K562 (cell line): ENCODE measurements around the gene CCDC54. TPM values are rescaled to one million over a fixed set of nuclear protein-coding genes. Genes with fewer than 3 reads are reported as not detected.

Experiments used
- ATAC-seq: fragments of 200-7000 bp; cut with Tn5 transposase; 3 replicates; pipeline ENCODE4 v1.9.1; 2020; ENCODE audit warnings: moderate library complexity
- BruUV-seq: library from RNA; stranded (reverse); fragments of 400-500 nt; replicated peaks from 2 replicates; lab custom pipeline; 2021; lab: Mats Ljungman, UMichigan
- CTCF ChIA-PET: fragments of 300-600 bp; formaldehyde crosslinking; extraction: SDS; loops from one replicate; lab custom pipeline; 2021; ENCODE audit warnings: low intra/inter-chr PET ratio; lab: Yijun Ruan, JAX
- POLR2A ChIA-PET: fragments of 300-600, 350-650 bp; sonication (Branson Sonifier 250); formaldehyde crosslinking; extraction: SDS; loops from one replicate; lab custom pipeline; 2021; ENCODE audit warnings: antibody characterized with exemption, inconsistent platforms; lab: Yijun Ruan, JAX
- DNase-seq, 4 experiments: peaks; one replicate each; pipeline versions ENCODE4 v3.0.0 to v3.0.0-alpha.2; 2011 to 2018; ENCODE audit warnings: low spot score in 3 of 4, mixed read lengths in 3 of 4; ENCODE audit errors: extremely low read depth in 1 of 4
- FAIRE-seq: peaks from 2 replicates; lab custom pipeline; 2011; peaks lifted over from hg19 to GRCh38; lab: Jason Lieb, UNC
- H2AFZ ChIP-seq: 2 replicates; pipeline ENCODE4 v1.6.0; 2011; ENCODE audit warnings: low read depth, low read length, control low read depth, inconsistent platforms
- H3K27ac ChIP-seq: fragments of 200-600 bp; 3 replicates; pipeline ENCODE4 v1.8.0; 2011; ENCODE audit warnings: low read depth, mild to moderate bottlenecking, control low read depth, inconsistent platforms, low read length, moderate library complexity, mixed read lengths; ENCODE audit errors: extremely low read depth
- H3K27me3 ChIP-seq, 2 experiments: fragments of 300-600 bp in 1 of 2; 2 replicates in 1 of 2; 3 replicates in 1 of 2; pipeline versions ENCODE4 v1.6.0 to v1.8.0; 2011; ENCODE audit warnings: inconsistent platforms in 2 of 2, low read length in 2 of 2, mild to moderate bottlenecking in 1 of 2, mixed read lengths in 1 of 2, moderate library complexity in 1 of 2; ENCODE audit not compliant: control insufficient read depth in 2 of 2, insufficient read depth in 2 of 2
- H3K36me3 ChIP-seq: fragments of 300-600 bp; 3 replicates; pipeline ENCODE4 v1.8.0; 2011; ENCODE audit warnings: mild to moderate bottlenecking, low read length, inconsistent platforms; ENCODE audit not compliant: control insufficient read depth, insufficient read depth
- H3K4me1 ChIP-seq, 2 experiments: fragments of 200-600 bp in 1 of 2; replicated peaks in 1 of 2; 2 replicates in 1 of 2; 3 replicates in 1 of 2; pipeline versions ENCODE4 v1.5.1 to v1.8.0; 2011; ENCODE audit warnings: inconsistent platforms in 2 of 2, low read length in 2 of 2, mild to moderate bottlenecking in 1 of 2, mixed read lengths in 1 of 2, moderate library complexity in 1 of 2; ENCODE audit not compliant: control insufficient read depth in 2 of 2, insufficient read depth in 2 of 2
- H3K4me2 ChIP-seq: 2 replicates; pipeline ENCODE4 v1.6.1; 2011; ENCODE audit warnings: low read length, control low read depth, inconsistent platforms, mixed read lengths; ENCODE audit not compliant: insufficient read depth
- H3K4me3 ChIP-seq: fragments of 200-600 bp; sonication (generic), shearing (Covaris generic); 2 replicates; pipeline ENCODE4 v1.5.1; 2016; ENCODE audit warnings: control low read depth, inconsistent platforms
- H3K79me2 ChIP-seq: fragments of 200-600 bp; 3 replicates; pipeline ENCODE4 v1.8.0; 2011; ENCODE audit warnings: low read length, inconsistent platforms; ENCODE audit not compliant: control insufficient read depth, insufficient read depth
- H3K9ac ChIP-seq, 2 experiments: 2 replicates each; pipeline versions ENCODE4 v1.6.0 to v1.6.1; 2011; ENCODE audit warnings: low read depth in 2 of 2, low read length in 2 of 2, control low read depth in 1 of 2, inconsistent platforms in 1 of 2, mild to moderate bottlenecking in 1 of 2, mixed read lengths in 1 of 2; ENCODE audit not compliant: insufficient read depth in 1 of 2
- H3K9me1 ChIP-seq: one replicate; pipeline ENCODE4 v1.6.0; 2011; ENCODE audit warnings: inconsistent platforms, mild to moderate bottlenecking, low read length, moderate library complexity; ENCODE audit not compliant: control insufficient read depth, insufficient read depth
- H3K9me3 ChIP-seq: replicated peaks from 2 replicates; pipeline ENCODE4 v1.5.1; 2011; ENCODE audit warnings: low read depth, low read length, inconsistent platforms; ENCODE audit not compliant: control insufficient read depth, insufficient read depth
- H4K20me1 ChIP-seq: replicated peaks from 2 replicates; pipeline ENCODE4 v1.6.1; 2011; ENCODE audit warnings: low read length, inconsistent platforms, mixed read lengths; ENCODE audit not compliant: control insufficient read depth, insufficient read depth
- KDM5B ChIP-seq: fragments of 200-600 bp; sonication (generic); IDR thresholded peaks from 2 replicates; pipeline ENCODE4 v1.6.1; 2012; ENCODE audit warnings: low read depth, mild to moderate bottlenecking, moderate library complexity, low read length, control low read depth, inconsistent platforms; ENCODE audit not compliant: insufficient replicate concordance
- MAFG ChIP-seq: fragments of 450-650 bp; conservative IDR thresholded peaks from 2 replicates; pipeline ENCODE4 v1.6.1; 2016; ENCODE audit warnings: missing genetic modification characterization, missing compliant biosample characterization
- PBX2 ChIP-seq, 2 experiments: IDR thresholded peaks in 1 of 2; conservative IDR thresholded peaks in 1 of 2; 2 replicates each; pipeline ENCODE4 v1.6.1; 2016; ENCODE audit warnings: low read depth in 2 of 2, mild to moderate bottlenecking in 1 of 2, missing compliant biosample characterization in 1 of 2, missing genetic modification characterization in 1 of 2, moderate library complexity in 1 of 2
- RAD21 ChIP-seq, 2 experiments: fragments of 250-450 bp in 1 of 2; fragments of 450-650 bp in 1 of 2; sonication (Bioruptor Pico) in 1 of 2; formaldehyde crosslinking in 1 of 2; IDR thresholded peaks in 1 of 2; conservative IDR thresholded peaks in 1 of 2; 2 replicates each; pipeline versions ENCODE4 v1.4.0 to v1.8.0; 2020 to 2022; ENCODE audit warnings: mild to moderate bottlenecking in 2 of 2, moderate library complexity in 1 of 2
- SMAD1 ChIP-seq: fragments of 150-350 bp; IDR thresholded peaks from 2 replicates; pipeline ENCODE4 v1.6.1; 2014; ENCODE audit warnings: low read length, low read depth; ENCODE audit not compliant: partially characterized antibody
- SMARCA5 ChIP-seq: fragments of 450-650 bp; IDR thresholded peaks from 2 replicates; pipeline ENCODE4 v1.6.1; 2016
- ZKSCAN3 ChIP-seq: fragments of 250-450 bp; sonication (Bioruptor Pico); IDR thresholded peaks from 2 replicates; pipeline ENCODE4 v1.4.0; 2020
- ZNF121 ChIP-seq: sonication (generic); formaldehyde crosslinking; conservative IDR thresholded peaks from 2 replicates; pipeline ENCODE4 v1.8.0; 2022; ENCODE audit warnings: missing genetic modification reagents
- ZNF274 ChIP-seq: IDR thresholded peaks from 2 replicates; pipeline ENCODE4 v1.6.1; 2011; ENCODE audit warnings: low read depth, mild to moderate bottlenecking, low read length, moderate library complexity, borderline replicate concordance
- ZNF75A ChIP-seq: fragments of 450-650 bp; formaldehyde crosslinking; IDR thresholded peaks from 2 replicates; pipeline ENCODE4 v1.4.0; 2020; ENCODE audit warnings: mild to moderate bottlenecking
- WGBS: fragments of 100-300 bp; shearing (Covaris generic); methylation state at CpG from one replicate; pipeline ENCODE4 v1.1.6; 2016; ENCODE audit warnings: low coverage, mixed read lengths; ENCODE audit not compliant: insufficient coverage; ENCODE audit errors: missing lambda C conversion rate; 5-methylcytosine and 5-hydroxymethylcytosine counted together
- in situ Hi-C: fragments of 300-500 bp; cut with MboI; formaldehyde crosslinking; loops from 4 replicates; pipeline ENCODE4 v1.15.0; 2018; ENCODE audit warnings: inconsistent platforms, mixed read lengths
- intact Hi-C: fragments of 100-400 bp; cut with micrococcal nuclease; formaldehyde crosslinking; loops from 2 replicates; pipeline ENCODE4 v1.14.2; 2022
- polyA plus RNA-seq, 8 experiments: library from polyadenylated mRNA; depleted of rRNA in 4 of 8; stranded (reverse) in 5 of 8; unstranded in 3 of 8; fragments of >200 nt; fragmentation: Nextera tagmentation in 2 of 8; fragmentation: Illumina TruSeq in 1 of 8; extraction: Ambion mirVana in 2 of 8; extraction: Trizol in 1 of 8; gene quantifications; 2 replicates each; pipeline versions ENCODE4 v1.2.1 to v1.2.3, GENCODE V29; 2011 to 2014; ENCODE audit warnings: inconsistent platforms in 1 of 8, missing spikeins in 1 of 8
- total RNA-seq, 7 experiments: library from RNA; depleted of rRNA in 6 of 7; stranded (reverse); fragments of >200 nt in 6 of 7; fragmentation: Illumina TruSeq in 2 of 7; extraction: Trizol in 2 of 7; gene quantifications; 2 replicates each; pipeline versions ENCODE4 v1.2.1 to v1.2.3, GENCODE V29; 2011 to 2021; ENCODE audit warnings: low replicate concordance in 1 of 7
- TF ChIP-seq, protein P1 (sequence below), 2 experiments: fragments of 450-650 bp; IDR thresholded peaks; 2 replicates each; pipeline ENCODE4 v1.6.1; 2016; ENCODE audit warnings: mild to moderate bottlenecking in 2 of 2, borderline replicate concordance in 1 of 2, low read depth in 1 of 2, moderate library complexity in 1 of 2

Gene CCDC54
- total and polyA plus RNA-seq, 9 of the 15 experiments (the other 6 are each of a cell fraction or from before 2014, with no cell fraction given): not detected

DNA sequence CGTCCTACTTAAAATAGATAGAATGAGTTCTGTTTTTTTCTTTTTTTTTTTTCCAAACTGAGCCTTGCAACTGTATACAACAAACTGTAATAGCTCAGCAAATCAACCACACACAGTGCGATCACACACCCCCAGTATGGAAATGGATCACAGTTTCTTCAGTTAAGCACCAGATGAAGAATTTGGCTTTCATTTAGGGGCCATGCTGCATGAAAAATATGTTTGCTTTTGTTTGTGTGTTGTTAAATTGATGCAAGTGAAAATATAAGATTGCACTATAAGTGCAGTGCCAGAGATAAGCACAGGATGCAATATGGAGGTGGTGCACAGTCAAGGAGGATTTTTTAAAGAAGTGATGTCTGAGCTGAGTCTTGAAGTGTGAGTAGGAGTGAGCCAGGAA is 17.8 kb downstream of the CCDC54 start:
- H3K9me3 ChIP-seq: no peaks in the 10 kb centered on the region
- H3K4me1 ChIP-seq: no peaks in the 10 kb centered on the region
- H3K9ac ChIP-seq: no peak overlapping the region
- FAIRE-seq (no peak), DNase-seq (no peak), ATAC-seq (no peak)
- ChIA-PET POLR2A (no interaction called here), CTCF (no interaction called here)
- H4K20me1 ChIP-seq: no peaks in the 10 kb centered on the region
- H3K27me3 ChIP-seq: no peaks in the 10 kb centered on the region
- H3K27ac ChIP-seq: no peak overlapping the region
- 6% methylated on average over 2 of the region's 2 CpGs for WGBS
- H3K4me3 ChIP-seq: no peak overlapping the region
- no peaks in the 10 kb centered on the region for H3K79me2 ChIP-seq
- H3K36me3 ChIP-seq: no peaks in the 10 kb centered on the region
- no TSS peak for BruUV-seq
- intact Hi-C loops (no loop called here), in situ Hi-C loops (no loop called here)
- H2AFZ ChIP-seq: no peak overlapping the region
- H3K9me1 ChIP-seq: no peaks in the 10 kb centered on the region
- H3K4me2 ChIP-seq: no peak overlapping the region
- TF ChIP-seq ZKSCAN3 (CRISPR knock-in tag) (no peak), KDM5B (no peak), SMAD1 (no peak), SMARCA5 (no peak), PBX2 (CRISPR knock-in tag; IDR thresholded peaks at IDR 0.05; ENCODE audit: low read depth) (no peak), PBX2 (tag; conservative IDR thresholded peaks at IDR 0.05; ENCODE audit: low read depth) (no peak), RAD21 (CRISPR knock-in tag; conservative IDR thresholded peaks at IDR 0.05 in 1 of 2, IDR thresholded peaks at IDR 0.05 in 1 of 2) (no peak), MAFG (no peak), ZNF75A (CRISPR knock-in tag) (no peak), ZNF274 (no peak), ZNF121 (CRISPR knock-in tag) (no peak)
- TF ChIP-seq, protein P1, sequence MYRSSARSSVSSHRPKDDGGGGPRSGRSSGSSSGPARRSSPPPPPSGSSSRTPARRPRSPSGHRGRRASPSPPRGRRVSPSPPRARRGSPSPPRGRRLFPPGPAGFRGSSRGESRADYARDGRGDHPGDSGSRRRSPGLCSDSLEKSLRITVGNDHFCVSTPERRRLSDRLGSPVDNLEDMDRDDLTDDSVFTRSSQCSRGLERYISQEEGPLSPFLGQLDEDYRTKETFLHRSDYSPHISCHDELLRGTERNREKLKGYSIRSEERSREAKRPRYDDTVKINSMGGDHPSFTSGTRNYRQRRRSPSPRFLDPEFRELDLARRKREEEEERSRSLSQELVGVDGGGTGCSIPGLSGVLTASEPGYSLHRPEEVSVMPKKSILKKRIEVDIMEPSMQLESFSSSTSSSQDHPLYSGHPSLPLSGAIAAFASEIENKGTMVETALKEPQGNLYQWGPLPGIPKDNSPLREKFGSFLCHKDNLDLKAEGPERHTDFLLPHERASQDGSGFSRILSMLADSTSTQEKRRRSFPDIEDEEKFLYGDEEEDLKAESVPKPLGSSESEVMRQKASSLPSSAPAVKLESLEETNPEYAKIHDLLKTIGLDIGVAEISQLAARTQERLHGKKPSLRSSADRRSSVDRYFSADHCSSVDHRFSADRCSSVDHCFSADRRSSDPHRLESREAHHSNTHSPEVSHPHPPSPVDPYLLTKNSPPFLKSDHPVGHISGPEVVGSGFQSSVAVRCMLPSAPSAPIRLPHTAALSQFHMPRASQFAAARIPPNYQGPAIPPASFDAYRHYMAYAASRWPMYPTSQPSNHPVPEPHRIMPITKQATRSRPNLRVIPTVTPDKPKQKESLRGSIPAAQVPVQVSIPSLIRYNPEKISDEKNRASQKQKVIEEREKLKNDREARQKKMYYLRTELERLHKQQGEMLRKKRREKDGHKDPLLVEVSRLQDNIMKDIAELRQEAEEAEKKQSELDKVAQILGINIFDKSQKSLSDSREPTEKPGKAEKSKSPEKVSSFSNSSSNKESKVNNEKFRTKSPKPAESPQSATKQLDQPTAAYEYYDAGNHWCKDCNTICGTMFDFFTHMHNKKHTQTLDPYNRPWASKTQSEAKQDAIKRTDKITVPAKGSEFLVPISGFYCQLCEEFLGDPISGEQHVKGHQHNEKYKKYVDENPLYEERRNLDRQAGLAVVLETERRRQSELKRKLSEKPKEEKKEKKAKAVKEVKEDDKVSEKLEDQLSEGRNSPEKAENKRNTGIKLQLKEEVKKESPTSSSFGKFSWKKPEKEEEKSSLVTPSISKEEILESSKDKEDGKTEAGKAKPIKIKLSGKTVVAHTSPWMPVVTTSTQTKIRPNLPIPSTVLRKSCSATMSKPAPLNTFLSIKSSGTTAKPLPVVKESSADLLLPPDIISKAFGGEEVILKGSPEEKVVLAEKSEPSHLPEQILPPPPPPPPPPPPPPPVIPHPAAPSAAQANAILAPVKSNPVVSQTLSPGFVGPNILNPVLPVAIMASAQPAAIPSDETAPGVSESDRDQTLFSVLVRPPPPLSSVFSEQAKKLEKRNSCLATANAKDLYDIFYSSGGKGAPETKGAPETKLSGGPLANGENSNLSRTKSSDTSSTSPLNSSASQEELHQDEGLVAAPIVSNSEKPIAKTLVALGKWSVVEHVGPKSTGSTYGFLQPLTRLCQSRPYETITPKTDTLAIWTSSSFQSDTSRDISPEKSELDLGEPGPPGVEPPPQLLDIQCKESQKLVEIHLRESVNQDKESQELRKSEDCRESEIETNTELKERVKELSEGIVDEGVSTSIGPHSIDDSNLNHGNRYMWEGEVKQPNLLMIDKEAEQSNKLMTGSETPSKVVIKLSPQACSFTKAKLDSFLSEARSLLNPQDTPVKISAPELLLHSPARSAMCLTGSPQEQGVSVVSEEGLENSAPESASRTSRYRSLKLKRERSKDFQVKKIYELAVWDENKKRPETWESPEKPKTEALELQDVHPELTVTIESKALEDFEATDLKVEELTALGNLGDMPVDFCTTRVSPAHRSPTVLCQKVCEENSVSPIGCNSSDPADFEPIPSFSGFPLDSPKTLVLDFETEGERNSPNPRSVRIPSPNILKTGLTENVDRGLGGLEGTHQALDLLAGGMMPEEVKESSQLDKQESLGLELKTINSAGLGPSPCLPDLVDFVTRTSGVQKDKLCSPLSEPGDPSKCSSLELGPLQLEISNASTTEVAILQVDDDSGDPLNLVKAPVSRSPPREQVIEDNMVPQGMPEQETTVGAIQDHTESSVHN (IDR thresholded peaks at IDR 0.05; ENCODE audit: borderline replicate concordance in 1 of 2, low read depth in 1 of 2): no peak
